Mucosa of stomach (tissue), 1 donor: Measurements from ENCODE around the gene ABCC8.

Experiments
- H3K27me3 ChIP-seq: one replicate; pipeline ENCODE4 v1.7.0; 2013; ENCODE audit warnings: mild to moderate bottlenecking, low read length; ENCODE audit not compliant: control insufficient read depth, insufficient read depth
- H3K36me3 ChIP-seq: one replicate; pipeline ENCODE4 v1.7.0; 2013; ENCODE audit warnings: low read length; ENCODE audit not compliant: control insufficient read depth, insufficient read depth
- H3K4me1 ChIP-seq: one replicate; pipeline ENCODE4 v1.7.0; 2013; ENCODE audit warnings: mild to moderate bottlenecking, low read length; ENCODE audit not compliant: control insufficient read depth, insufficient read depth
- H3K4me3 ChIP-seq: one replicate; pipeline ENCODE4 v1.7.0; 2013; ENCODE audit warnings: low read length
- H3K9ac ChIP-seq: one replicate; pipeline ENCODE4 v1.7.0; 2013; ENCODE audit warnings: mild to moderate bottlenecking, low read length, moderate library complexity
- H3K9me3 ChIP-seq: one replicate; pipeline ENCODE4 v1.7.0; 2013; ENCODE audit warnings: mild to moderate bottlenecking, low read length, moderate library complexity; ENCODE audit not compliant: control insufficient read depth
- donor health status: Pancreatic carcinoma.

The ABCC8 gene

DNA sequence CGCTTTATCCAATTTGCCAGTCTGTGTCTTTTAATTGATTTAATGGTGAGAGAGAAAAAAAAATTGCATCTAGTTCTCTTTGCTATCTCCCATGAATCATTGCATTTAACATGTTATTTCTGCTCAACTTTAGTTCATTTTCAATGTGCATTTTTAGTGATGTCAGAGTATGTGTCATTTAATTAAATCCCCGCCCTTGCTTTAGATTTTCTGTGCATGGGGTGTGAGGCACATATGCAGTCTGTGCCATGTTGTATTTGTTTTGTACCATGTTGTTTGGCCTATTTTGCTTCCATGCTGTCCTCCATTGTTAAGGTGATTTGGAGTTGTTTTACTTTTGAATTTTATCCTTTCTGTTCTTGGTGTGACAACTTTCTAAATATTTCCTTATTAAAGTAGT is 133.4 kb downstream of the ABCC8 start:
- Histone ChIP-seq H3K9me3 (no peaks in the 10 kb centered on the region), H3K36me3 (no peaks in the 10 kb centered on the region), H3K4me3 (no peak overlapping the region), H3K27me3 (no peaks in the 10 kb centered on the region), H3K9ac (no peak overlapping the region), H3K4me1 (no peaks in the 10 kb centered on the region)
